ENCODE measurements around the gene MPPED2.

The MPPED2 gene

GRCh38 chr11:30454111-30454510 lies 132.0 kb downstream of the MPPED2 start:
- no peak for DNase-seq (ENCODE audit: low read depth)
- no peak for TF ChIP-seq CTCF (IDR thresholded peaks at IDR 0.05; ENCODE audit: low read length, missing control alignments)
- H3K4me3 ChIP-seq (replicated peaks; ENCODE audit: low read depth, low read length), result no peak overlapping the region

GRCh38 chr11:30453705-30454104 lies 132.4 kb downstream of the MPPED2 start:
- no peak for TF ChIP-seq CTCF (IDR thresholded peaks at IDR 0.05; ENCODE audit: low read length, missing control alignments)
- no peak for DNase-seq (ENCODE audit: low read depth)
- no peak overlapping the region for H3K4me3 ChIP-seq (replicated peaks; ENCODE audit: low read depth, low read length)

GRCh38 chr11:30452842-30453241 lies 133.3 kb downstream of the MPPED2 start:
- no peak for TF ChIP-seq CTCF (IDR thresholded peaks at IDR 0.05; ENCODE audit: low read length, missing control alignments)

GRCh38 chr11:30452114-30452513 lies 134.0 kb downstream of the MPPED2 start:
- DNase-seq (ENCODE audit: low read depth), result no peak
- H3K4me3 ChIP-seq (replicated peaks; ENCODE audit: low read depth, low read length), result no peak overlapping the region
- no peak for TF ChIP-seq CTCF (IDR thresholded peaks at IDR 0.05; ENCODE audit: low read length, missing control alignments)

More at GRCh38 chr11:30452842-30453241, 133.3 kb downstream of the MPPED2 start:
- no peak for DNase-seq (ENCODE audit: low read depth)
- H3K4me3 ChIP-seq (replicated peaks; ENCODE audit: low read depth, low read length), result no peak overlapping the region

GRCh38 chr11:30451626-30452025 lies 134.5 kb downstream of the MPPED2 start:
- DNase-seq (ENCODE audit: low read depth), result no peak
- H3K4me3 ChIP-seq (replicated peaks; ENCODE audit: low read depth, low read length), result no peak overlapping the region
- TF ChIP-seq CTCF (IDR thresholded peaks at IDR 0.05; ENCODE audit: low read length, missing control alignments), result no peak

GRCh38 chr11:30451167-30451566 lies 135.0 kb downstream of the MPPED2 start:
- DNase-seq (ENCODE audit: low read depth), result no peak
- H3K4me3 ChIP-seq (replicated peaks; ENCODE audit: low read depth, low read length), result no peak overlapping the region
- no peak for TF ChIP-seq CTCF (IDR thresholded peaks at IDR 0.05; ENCODE audit: low read length, missing control alignments)

GRCh38 chr11:30447058-30447640 lies 139.0 kb downstream of the MPPED2 start:
- DNase-seq (ENCODE audit: low read depth), result no peak
- no peak for TF ChIP-seq CTCF (IDR thresholded peaks at IDR 0.05; ENCODE audit: low read length, missing control alignments)
- no peak overlapping the region for H3K4me3 ChIP-seq (replicated peaks; ENCODE audit: low read depth, low read length)

Measured in fibroblast of pulmonary artery (primary cell).